ENCODE data around the gene COL4A6. TPM values are rescaled to one million over a fixed set of nuclear protein-coding genes. Genes with fewer than 3 reads are reported as not detected.

Gene COL4A6
- polyA plus RNA-seq, 3 donors: not detected

DNA sequence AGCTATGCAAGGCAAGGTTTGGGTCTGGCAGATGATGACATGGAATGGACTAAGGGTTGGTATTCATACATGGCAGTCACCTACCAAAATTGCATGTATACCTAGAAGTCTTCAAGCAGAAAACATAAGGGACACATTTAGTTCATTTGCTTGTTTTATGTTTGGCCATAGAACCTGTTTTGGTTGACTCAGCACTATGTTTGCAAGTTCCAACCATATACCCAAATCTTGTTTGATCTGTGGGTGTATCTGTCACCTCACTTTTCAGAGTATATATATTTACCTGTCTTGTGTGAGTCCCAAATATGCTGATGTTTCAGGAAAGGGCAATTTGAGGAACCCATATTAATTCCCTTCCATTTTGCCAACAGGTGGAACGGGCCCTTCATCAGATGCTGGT lies 307.3 kb downstream of the COL4A6 start:
- peaks cover 4% of the 10 kb centered on the region for H3K4me1 Mint-ChIP-seq
- no peak overlapping the region for H3K27ac Mint-ChIP-seq
- H3K36me3 Mint-ChIP-seq: peaks cover 37 to 46% of the 10 kb centered on the region in 2 donors
- Histone ChIP-seq H4K20me1 (ENCODE audit: insufficient read depth, low read length) (no peaks in the 10 kb centered on the region), H3K4me2 (replicated peaks; ENCODE audit: extremely low read depth, low read length, poor library complexity, severe bottlenecking) (no peak overlapping the region), H3K27me3 (ENCODE audit: control insufficient read depth in 2 of 2, insufficient read depth in 2 of 2, low read length in 2 of 2) (no peaks in the 10 kb centered on the region), H2AFZ (ENCODE audit: insufficient read depth, low read depth, low read length, poor library complexity, severe bottlenecking) (no peak overlapping the region), H3K36me3 (replicated peaks in 1 of 2; ENCODE audit: control insufficient read depth in 1 of 2, insufficient read depth in 2 of 2, low read length in 2 of 2) (peaks cover 21 to 52% of the 10 kb centered on the region in 2 donors), H3K9ac (ENCODE audit: insufficient read depth, low read length, poor library complexity, severe bottlenecking) (no peak overlapping the region), H3K4me3 (replicated peaks in 1 of 3; ENCODE audit: low read depth in 2 of 3, low read length in 3 of 3) (no peak overlapping the region), H3K4me1 (ENCODE audit: control insufficient read depth in 1 of 2, insufficient read depth in 2 of 2, low read length in 2 of 2) (no peaks in the 10 kb centered on the region), H3K79me2 (ENCODE audit: insufficient read depth, low read length) (no peaks in the 10 kb centered on the region), H3K27ac (ENCODE audit: low read depth in 1 of 2, low read length in 2 of 2) (no peak overlapping the region), H3K9me3 (replicated peaks in 1 of 2; ENCODE audit: control insufficient read depth in 1 of 2, insufficient read depth in 1 of 2, low read length in 2 of 2) (no peaks in the 10 kb centered on the region)
- no peak overlapping the region for H3K4me3 Mint-ChIP-seq
- no CpG with 5 or more reads among the region's 1 CpG for WGBS (ENCODE audit: insufficient coverage)
- intact Hi-C loops (cut with micrococcal nuclease): no loop called here
- DNase-seq: no peak
- peaks cover 0 to 1% (median 0%) of the 10 kb centered on the region in 3 donors for H3K27me3 Mint-ChIP-seq (ENCODE audit: low read depth in 3 of 3)
- TF ChIP-seq, protein P1, sequence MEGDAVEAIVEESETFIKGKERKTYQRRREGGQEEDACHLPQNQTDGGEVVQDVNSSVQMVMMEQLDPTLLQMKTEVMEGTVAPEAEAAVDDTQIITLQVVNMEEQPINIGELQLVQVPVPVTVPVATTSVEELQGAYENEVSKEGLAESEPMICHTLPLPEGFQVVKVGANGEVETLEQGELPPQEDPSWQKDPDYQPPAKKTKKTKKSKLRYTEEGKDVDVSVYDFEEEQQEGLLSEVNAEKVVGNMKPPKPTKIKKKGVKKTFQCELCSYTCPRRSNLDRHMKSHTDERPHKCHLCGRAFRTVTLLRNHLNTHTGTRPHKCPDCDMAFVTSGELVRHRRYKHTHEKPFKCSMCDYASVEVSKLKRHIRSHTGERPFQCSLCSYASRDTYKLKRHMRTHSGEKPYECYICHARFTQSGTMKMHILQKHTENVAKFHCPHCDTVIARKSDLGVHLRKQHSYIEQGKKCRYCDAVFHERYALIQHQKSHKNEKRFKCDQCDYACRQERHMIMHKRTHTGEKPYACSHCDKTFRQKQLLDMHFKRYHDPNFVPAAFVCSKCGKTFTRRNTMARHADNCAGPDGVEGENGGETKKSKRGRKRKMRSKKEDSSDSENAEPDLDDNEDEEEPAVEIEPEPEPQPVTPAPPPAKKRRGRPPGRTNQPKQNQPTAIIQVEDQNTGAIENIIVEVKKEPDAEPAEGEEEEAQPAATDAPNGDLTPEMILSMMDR (IDR thresholded peaks at IDR 0.05): no peak
- no peaks in the 10 kb centered on the region for H3K9me3 Mint-ChIP-seq

DNA sequence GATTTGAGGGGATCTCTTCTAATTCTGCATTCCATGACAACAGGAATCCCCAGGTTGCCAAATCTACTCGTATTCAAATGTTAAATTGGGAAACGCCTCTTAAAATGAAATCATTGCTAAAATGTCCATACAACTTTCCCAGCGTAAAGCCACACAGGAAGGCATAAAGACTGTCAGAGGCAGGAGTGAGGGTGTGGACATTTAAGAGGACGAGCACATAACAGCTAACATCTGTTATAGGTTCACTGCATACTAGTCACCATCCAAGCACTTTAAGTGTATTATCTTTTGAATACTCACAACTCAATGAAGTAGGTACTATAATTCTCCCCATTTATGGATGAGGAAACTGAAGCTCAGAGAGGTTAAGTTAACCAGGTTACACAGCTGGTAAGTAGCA lies 311.1 kb downstream of the COL4A6 start:
- no peak for DNase-seq
- Histone ChIP-seq H3K79me2 (ENCODE audit: insufficient read depth, low read length) (no peaks in the 10 kb centered on the region), H3K27me3 (ENCODE audit: control insufficient read depth in 2 of 2, insufficient read depth in 2 of 2, low read length in 2 of 2) (no peaks in the 10 kb centered on the region), H3K4me2 (replicated peaks; ENCODE audit: extremely low read depth, low read length, poor library complexity, severe bottlenecking) (no peak overlapping the region), H2AFZ (ENCODE audit: insufficient read depth, low read depth, low read length, poor library complexity, severe bottlenecking) (no peak overlapping the region), H3K36me3 (replicated peaks in 1 of 2; ENCODE audit: control insufficient read depth in 1 of 2, insufficient read depth in 2 of 2, low read length in 2 of 2) (peaks cover 16 to 29% of the 10 kb centered on the region in 2 donors), H4K20me1 (ENCODE audit: insufficient read depth, low read length) (no peaks in the 10 kb centered on the region), H3K4me1 (ENCODE audit: control insufficient read depth in 1 of 2, insufficient read depth in 2 of 2, low read length in 2 of 2) (no peaks in the 10 kb centered on the region), H3K4me3 (replicated peaks in 1 of 3; ENCODE audit: low read depth in 2 of 3, low read length in 3 of 3) (no peak overlapping the region), H3K9me3 (replicated peaks in 1 of 2; ENCODE audit: control insufficient read depth in 1 of 2, insufficient read depth in 1 of 2, low read length in 2 of 2) (no peaks in the 10 kb centered on the region), H3K27ac (ENCODE audit: low read depth in 1 of 2, low read length in 2 of 2) (no peak overlapping the region), H3K9ac (ENCODE audit: insufficient read depth, low read length, poor library complexity, severe bottlenecking) (no peak overlapping the region)
- intact Hi-C loops (cut with micrococcal nuclease): no loop called here
- Mint-ChIP-seq H3K9me3 (no peaks in the 10 kb centered on the region), H3K27ac (no peak overlapping the region), H3K4me3 (no peak overlapping the region), H3K27me3 (ENCODE audit: low read depth in 3 of 3) (peaks cover 0 to 7% (median 1%) of the 10 kb centered on the region in 3 donors), H3K36me3 (peaks cover 22 to 27% of the 10 kb centered on the region in 2 donors), H3K4me1 (peaks cover 4% of the 10 kb centered on the region)
- WGBS (ENCODE audit: insufficient coverage): no CpG with 5 or more reads among the region's 4 CpGs
- TF ChIP-seq, protein P1 (IDR thresholded peaks at IDR 0.05): no peak

Data from CD14-positive monocyte (primary cell).